Measurements from ENCODE around the gene CEACAM18.
"Not testable (repeated sequence)": the region's sequence is repeated elsewhere in the genome, so short reads cannot be mapped to it uniquely, and the experiment has no call there.

The CEACAM18 gene

DNA sequence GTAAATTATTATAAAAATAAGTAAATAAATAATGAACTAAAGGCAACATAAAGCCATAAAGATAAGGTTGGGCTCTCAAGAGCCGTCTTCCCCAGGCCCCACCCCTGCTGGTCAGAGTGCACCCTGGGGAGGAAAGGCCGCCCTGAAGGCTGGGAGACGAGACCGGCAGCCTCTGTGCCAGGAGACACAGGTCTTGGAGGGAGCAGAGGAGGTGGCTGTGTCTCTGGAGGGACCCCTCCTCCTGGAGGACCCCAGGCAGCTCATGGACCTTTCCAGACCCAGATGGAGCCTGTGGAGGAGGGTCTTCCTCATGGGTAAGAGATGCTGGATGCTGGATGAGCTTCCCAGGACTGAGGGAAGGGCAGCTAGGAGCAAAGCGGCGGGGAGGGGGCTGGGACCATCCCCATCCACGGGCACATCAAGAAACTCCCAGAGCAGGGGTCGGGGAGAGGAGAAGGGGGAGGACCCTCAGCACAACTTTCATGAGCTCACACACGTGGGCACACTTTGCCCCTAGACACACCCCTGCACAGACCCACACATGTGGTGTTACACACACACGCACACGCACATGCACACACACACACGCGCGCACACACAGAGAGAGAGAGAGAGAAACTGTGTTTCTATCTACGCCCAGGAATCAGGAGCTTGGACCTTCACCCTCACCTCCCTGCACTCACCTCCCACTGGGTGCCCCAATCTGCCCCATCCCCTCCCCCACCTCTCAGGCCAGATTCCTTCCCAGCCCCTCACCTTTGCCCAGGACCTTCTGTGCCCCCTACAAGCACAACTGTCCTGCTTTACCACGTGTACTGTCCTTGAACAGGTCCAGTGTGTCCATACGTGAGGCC is at the start of gene CEACAM18:
TSS of gene CEACAM18 (plus strand) at position 159 of the 854 bp plus-strand sequence.
- ATAC-seq = no peak

- ATAC-seq = no peak
Observed at GRCh38 chr19:51430221-51430620, 48.1 kb upstream of the CEACAM18 start.

DNA sequence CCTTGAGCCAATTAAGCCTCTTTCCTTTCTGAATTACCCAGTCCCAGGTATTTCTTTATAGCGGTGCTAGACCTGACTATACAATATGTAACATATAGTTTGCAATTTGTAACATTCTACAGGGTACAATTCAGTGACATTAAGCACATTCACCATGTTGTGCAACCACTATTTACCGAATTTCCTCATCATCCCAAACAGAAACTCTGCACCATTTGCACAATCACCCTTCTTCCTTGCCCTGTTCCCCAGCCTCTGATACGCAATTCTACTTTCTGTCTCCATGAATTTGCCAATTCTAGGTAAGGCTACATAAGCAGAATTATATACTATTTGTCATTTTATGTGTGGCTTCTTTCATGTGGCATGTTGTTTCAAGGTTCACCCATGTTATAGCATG is 47.2 kb upstream of the CEACAM18 start:
- no peak for ATAC-seq

DNA sequence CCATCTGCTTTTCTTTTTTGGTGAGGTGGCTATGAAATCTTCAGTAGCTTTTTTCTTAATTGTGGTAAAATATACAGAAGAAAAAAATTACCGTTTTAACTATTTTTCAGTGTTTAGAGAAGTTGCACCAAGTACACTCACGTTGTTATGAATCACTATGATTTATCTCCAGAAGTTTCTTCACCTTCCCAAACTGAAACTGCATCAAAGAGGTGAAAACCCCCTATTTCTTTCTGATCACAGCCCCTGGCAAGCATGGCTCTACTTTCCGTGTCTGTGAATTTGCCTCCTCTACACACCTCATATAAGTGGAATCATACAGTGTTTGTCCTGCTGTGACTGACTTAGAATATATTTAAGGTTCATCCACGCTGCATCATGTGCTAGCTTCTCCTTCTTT is 45.3 kb upstream of the CEACAM18 start:
- peak in 1 of 2 donors; percentile 27 for ATAC-seq

GRCh38 chr19:51434456-51434855 is 43.9 kb upstream of the CEACAM18 start:
- ATAC-seq = no peak

DNA sequence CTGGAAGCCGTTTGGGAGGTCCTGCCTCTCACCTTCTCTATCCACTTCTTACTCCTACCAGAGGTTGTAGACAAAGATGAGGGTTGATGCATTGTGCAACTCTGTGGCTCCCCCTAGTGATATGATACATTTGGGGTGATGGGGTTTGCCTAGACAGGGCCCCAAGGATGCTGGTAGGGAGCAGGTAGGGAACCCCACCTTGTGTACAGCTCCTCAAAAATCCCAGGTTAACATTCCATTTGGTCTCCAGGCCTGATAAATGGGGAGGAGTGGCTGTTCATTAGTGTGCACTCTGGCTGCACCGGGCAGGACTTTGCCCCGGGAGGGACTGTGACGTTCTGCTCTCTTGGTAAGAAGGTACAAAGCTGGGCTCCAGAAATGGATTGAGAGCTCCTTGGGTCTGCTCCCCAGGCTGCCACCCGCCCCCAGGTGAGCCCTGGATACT is 39.3 kb upstream of the CEACAM18 start:
- no peak for ATAC-seq

DNA sequence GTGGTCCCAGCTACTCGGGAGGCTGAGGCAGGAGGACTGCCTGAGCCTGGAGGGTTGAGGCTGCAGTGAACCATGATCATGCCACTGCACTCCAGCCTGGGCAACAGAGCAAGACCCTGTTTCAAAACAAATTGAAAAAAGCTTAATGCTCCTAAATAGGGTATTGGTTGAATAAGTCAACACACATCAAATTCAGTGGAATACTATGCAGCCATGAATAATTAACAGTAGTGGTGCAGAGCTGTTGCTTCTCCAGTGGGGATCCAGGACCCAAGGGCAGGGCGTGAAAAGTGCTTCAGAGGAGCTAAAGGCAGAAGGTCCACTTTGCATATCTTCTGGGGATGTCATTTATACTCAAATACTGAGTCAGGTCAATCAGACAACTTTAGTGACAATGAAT is 38.3 kb upstream of the CEACAM18 start:
- ATAC-seq = no peak

- peak; percentile 42 to 48 for ATAC-seq
Observed at GRCh38 chr19:51440846-51441409, 37.4 kb upstream of the CEACAM18 start.

GRCh38 chr19:51441410-51442390 is 36.6 kb upstream of the CEACAM18 start:
- peak; percentile 91 for ATAC-seq

DNA sequence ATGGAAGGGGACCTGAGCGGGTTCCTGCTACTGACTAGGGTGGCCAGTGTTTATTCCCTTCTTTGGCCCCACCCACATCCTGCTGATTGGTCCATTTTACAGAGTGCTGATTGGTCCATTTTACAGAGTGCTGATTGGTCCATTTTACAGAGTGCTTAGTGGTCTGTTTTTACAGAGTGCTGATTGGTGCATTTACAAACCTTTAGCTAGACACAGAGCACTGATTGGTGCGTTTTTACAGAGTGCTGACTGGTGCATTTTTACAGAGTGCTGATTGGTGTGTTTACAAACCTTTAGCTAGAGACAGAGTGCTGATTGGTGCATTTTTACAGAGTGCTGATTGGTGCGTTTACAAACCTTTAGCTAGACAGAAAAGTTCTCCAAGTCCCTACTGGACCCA is 30.8 kb upstream of the CEACAM18 start:
- not testable (repeated sequence) for ATAC-seq

DNA sequence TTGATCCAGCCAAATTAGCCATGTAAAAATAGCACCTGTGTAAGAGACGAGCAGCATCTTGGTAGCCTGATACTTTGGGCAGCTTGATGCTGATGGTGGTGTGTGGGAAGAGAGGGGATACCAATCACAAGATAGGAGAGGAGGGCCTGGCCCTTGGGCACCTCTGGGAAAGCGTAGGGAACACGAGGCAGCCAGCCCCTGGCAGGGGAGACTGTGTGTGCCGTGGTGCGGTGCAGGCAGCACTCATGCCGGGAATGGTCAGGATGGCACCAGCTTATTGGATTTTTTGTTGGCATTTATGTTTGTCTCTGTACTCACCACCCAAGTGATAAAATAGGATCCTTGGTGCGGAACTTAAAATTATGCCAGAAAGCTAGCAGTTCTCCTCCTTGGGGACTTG is 30.3 kb upstream of the CEACAM18 start:
- no peak for ATAC-seq

- peak; percentile 62 to 81 for ATAC-seq
Observed at GRCh38 chr19:51448411-51449016, 29.8 kb upstream of the CEACAM18 start.

- ATAC-seq = peak; percentile 63 to 64
Observed at GRCh38 chr19:51450730-51451307, 27.5 kb upstream of the CEACAM18 start.

DNA sequence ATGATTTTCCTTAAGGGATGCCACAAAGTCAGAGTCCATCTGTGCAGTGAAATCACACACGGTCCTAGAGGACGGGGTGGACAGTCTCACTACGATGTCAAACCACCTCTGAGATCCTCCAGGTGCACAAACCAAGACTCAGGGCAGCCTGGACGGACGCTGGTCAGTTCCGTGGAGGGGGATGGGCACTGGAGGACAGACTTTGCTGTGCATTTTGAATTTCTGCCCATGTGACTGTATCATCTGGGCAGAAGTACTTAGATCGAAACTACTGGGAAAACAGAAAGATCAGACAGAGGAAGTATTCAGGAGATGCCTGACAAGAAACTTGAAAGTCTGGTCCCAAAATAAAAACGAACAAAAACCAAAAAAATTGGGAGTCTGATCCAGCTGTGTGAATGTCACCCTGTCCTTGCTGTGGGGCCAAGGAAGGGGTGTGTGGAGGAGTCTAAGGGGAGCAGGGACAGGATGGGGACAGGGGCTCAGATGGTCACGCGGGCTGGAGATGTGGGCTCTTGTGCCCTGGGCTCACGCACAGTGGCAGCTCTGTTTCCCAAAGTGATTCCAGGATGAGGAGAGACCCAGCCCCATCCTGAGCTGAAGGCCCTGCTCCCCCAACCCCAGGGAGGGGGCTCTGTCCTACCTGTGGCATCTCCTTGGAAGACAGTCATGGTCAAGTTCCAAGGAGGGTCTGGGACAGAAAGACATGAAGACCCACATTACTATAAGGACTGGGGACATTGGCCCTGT is 21.6 kb upstream of the CEACAM18 start:
- no peak for ATAC-seq

- ATAC-seq = no peak
Observed at GRCh38 chr19:51457351-51458013, 20.9 kb upstream of the CEACAM18 start.

- no peak for ATAC-seq
Observed at GRCh38 chr19:51458051-51458645, 20.2 kb upstream of the CEACAM18 start, which contains the start of gene SIGLEC8. SIGLEC8 (minus strand) TSS chr19:51458454; CDS start chr19:51458387, 67 bp downstream.

- no peak for ATAC-seq
Observed at GRCh38 chr19:51458899-51459505, 19.3 kb upstream of the CEACAM18 start.

DNA sequence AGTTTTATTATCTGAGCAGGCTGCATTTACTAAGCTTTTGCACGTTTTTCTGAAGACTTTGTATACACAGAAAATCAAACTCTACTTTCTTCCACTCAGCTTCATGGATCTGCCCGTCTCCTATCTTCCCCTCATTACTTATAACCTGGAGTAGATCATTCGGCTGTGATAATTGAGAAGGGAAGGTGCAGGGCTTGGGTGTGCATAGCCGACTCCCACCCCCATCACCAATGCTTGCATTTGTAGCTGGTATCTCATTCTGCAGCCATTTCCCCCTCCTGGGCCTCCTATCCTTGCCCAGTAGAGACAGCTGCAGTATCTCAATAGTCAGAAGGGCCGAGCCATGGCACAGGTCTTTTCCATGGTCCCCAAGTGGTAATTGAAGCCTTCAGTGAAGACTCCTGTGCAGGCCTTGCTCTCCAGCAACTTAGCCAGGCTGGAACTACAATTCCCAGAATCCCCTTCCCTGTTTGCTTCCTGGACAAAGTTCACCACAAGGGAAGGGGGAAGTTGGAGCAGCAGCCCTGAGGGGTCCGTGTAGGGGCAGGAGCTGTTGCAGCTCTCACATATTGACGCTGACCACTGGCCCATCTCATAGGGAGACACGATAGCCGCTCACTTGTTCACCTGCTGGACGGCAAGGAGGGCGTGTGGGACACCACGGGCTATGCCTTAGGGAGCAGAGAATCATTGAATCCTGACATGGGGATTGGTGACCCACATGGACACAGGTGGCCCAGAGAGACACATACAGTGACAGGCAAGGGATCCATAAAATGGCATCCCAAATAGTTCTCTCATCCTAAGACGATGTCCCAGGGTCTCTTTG is 18.0 kb upstream of the CEACAM18 start:
- ATAC-seq = no peak

DNA sequence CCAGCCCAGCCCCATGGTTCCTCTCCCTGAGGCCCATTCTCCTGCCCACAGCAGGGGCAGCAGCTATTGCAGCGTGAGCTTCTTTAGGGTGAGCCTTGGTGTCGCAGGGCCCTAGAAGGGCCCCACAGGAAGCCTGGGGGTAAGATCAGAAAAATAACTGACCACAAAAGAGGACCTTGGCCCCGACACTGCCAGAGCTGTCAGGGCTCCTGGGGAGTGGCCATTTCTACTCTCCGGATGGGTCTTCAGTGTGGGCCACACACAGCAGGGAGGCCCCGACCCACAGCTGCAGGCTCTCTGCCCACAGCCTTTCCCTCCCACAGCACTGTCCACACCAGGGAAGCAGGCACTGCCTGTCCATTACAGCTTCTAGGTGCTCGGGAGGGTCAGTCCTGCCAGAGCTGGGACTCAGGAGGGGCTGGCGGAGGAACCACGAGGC is 16.6 kb upstream of the CEACAM18 start:
- ATAC-seq = peak in 1 of 2 donors; percentile 5

All from activated CD4-positive, CD25-positive, alpha-beta regulatory T cell treated with anti-CD3 and anti-CD28 coated beads, Interleukin-2, amount 50 U/mL, for 24 hours (primary cell).